Measurements from ENCODE around the gene BCAS3. TPM values are rescaled to one million over a fixed set of nuclear protein-coding genes. Genes with fewer than 3 reads are reported as not detected.
A peak's percentile ranks its signal among the peaks of the same experiment; 100 is the strongest.

The BCAS3 gene
- total RNA-seq, 1 donor from 2014 or later, result 64.9 TPM

DNA sequence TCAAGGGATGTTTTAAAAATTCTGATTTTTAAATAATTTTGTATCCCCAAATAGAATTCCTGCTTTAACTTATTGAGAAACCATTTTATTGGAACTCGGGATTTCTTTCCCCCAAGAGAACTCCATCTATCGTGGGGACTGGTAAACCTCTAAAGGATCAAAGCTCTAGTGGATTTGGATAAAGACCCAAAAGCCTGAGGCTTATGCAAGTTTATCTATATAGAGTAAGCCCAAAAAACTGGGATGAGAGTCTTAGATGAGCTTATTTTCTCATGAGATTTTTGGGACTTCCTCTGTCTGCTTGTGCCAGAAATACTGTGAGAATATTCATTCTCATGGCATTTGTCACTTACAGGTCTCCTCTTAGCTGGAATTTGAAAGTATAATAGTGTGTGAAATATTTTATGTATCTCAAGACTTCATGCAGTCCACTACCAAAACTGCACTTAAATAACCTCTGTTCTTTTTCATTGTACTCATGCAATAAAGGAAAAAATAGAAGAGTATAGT lies 333.1 kb downstream of the BCAS3 start:
- TF ChIP-seq, protein P1, sequence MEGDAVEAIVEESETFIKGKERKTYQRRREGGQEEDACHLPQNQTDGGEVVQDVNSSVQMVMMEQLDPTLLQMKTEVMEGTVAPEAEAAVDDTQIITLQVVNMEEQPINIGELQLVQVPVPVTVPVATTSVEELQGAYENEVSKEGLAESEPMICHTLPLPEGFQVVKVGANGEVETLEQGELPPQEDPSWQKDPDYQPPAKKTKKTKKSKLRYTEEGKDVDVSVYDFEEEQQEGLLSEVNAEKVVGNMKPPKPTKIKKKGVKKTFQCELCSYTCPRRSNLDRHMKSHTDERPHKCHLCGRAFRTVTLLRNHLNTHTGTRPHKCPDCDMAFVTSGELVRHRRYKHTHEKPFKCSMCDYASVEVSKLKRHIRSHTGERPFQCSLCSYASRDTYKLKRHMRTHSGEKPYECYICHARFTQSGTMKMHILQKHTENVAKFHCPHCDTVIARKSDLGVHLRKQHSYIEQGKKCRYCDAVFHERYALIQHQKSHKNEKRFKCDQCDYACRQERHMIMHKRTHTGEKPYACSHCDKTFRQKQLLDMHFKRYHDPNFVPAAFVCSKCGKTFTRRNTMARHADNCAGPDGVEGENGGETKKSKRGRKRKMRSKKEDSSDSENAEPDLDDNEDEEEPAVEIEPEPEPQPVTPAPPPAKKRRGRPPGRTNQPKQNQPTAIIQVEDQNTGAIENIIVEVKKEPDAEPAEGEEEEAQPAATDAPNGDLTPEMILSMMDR (IDR thresholded peaks at IDR 0.05; ENCODE audit: unreplicated experiment), result no peak
- H3K4me3 Mint-ChIP-seq, result no peak overlapping the region
- peaks cover 64% of the 10 kb centered on the region for H3K4me1 Mint-ChIP-seq
- no peak for DNase-seq (ENCODE audit: low spot score in 2 of 2, unreplicated experiment in 2 of 2)
- peaks cover 5% of the 10 kb centered on the region for H3K36me3 Mint-ChIP-seq
- no peaks in the 10 kb centered on the region for H3K9me3 Mint-ChIP-seq
- no peaks in the 10 kb centered on the region for H3K27me3 Mint-ChIP-seq (ENCODE audit: low read depth)
- H3K27ac Mint-ChIP-seq, result peak overlapping the region; percentile 66

DNA sequence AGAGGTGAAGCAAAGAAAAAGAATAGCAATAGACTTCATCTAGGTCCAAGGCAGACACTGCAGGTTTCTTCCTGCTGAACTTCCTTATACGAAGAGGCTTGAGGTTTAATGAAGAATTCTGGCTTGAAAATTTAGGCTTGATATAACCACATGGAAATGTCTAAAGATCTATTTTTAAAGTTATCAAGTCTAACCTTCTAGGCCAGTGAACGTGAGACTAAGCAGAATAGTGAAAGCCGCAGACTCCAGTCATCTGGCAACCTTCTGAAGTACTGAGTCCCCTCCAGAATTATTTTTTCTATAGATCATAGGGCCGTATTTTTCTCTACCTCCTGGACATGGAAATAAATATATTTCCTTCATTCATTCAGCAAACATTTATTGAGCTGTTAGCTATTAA lies 333.6 kb downstream of the BCAS3 start:
- TF ChIP-seq, protein P1 (IDR thresholded peaks at IDR 0.05; ENCODE audit: unreplicated experiment), result no peak
- no peak overlapping the region for H3K4me3 Mint-ChIP-seq
- DNase-seq (ENCODE audit: low spot score in 2 of 2, unreplicated experiment in 2 of 2), result no peak
- peaks cover 67% of the 10 kb centered on the region for H3K4me1 Mint-ChIP-seq
- H3K27ac Mint-ChIP-seq, result peak overlapping the region; percentile 66
- H3K36me3 Mint-ChIP-seq, result peaks cover 5% of the 10 kb centered on the region
- no peaks in the 10 kb centered on the region for H3K27me3 Mint-ChIP-seq (ENCODE audit: low read depth)
- H3K9me3 Mint-ChIP-seq, result no peaks in the 10 kb centered on the region

- H3K4me3 Mint-ChIP-seq, result no peak overlapping the region
- peak overlapping the region; percentile 39 for H3K27ac Mint-ChIP-seq
- no peaks in the 10 kb centered on the region for H3K27me3 Mint-ChIP-seq (ENCODE audit: low read depth)
- peaks cover 4% of the 10 kb centered on the region for H3K9me3 Mint-ChIP-seq
- no peak for DNase-seq (ENCODE audit: low spot score in 2 of 2, unreplicated experiment in 2 of 2)
- TF ChIP-seq, protein P1 (IDR thresholded peaks at IDR 0.05; ENCODE audit: unreplicated experiment), result no peak
- H3K4me1 Mint-ChIP-seq, result peaks cover 51% of the 10 kb centered on the region
- H3K36me3 Mint-ChIP-seq, result peaks cover 9% of the 10 kb centered on the region
These were observed 338.3 kb downstream of the BCAS3 start for GRCh38 chr17:61015966-61016365.

DNA sequence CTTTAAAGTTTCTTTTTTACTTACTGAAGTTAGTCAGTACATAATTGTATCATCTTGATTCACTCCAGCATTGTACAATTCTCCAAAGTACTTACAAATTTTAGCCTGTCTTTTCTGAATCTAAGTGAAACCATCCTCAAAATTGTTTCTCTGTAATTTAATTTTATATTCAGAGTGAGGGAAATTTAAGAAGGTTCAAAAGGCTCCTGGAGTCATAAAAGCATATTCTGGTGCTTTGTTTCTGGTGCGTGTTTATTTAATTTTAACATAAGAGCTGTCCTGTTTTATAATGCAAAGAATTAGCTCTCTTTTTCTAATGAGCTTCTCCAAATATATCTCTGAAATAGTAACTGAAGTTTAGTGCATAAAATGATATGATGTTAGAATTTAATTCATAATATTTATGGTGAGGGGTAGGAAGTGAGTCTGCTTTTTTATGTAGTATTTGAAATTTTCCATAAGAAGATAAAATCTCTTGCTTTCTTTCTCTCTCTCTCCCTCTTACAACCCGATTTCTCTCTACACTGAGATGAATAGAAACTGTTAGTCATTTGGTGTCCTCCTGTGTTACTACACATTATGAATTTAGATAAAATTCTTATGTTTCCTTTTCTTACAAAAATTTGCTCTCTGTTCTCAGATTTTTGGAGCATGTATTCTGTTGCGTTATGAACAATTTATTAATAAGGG lies 339.8 kb downstream of the BCAS3 start:
- TF ChIP-seq, protein P1 (IDR thresholded peaks at IDR 0.05; ENCODE audit: unreplicated experiment), result no peak
- H3K4me1 Mint-ChIP-seq, result peaks cover 40% of the 10 kb centered on the region
- peak overlapping the region; percentile 72 for H3K27ac Mint-ChIP-seq
- peaks cover 9% of the 10 kb centered on the region for H3K36me3 Mint-ChIP-seq
- peaks cover 4% of the 10 kb centered on the region for H3K9me3 Mint-ChIP-seq
- H3K4me3 Mint-ChIP-seq, result no peak overlapping the region
- H3K27me3 Mint-ChIP-seq (ENCODE audit: low read depth), result no peaks in the 10 kb centered on the region
- no peak for DNase-seq (ENCODE audit: low spot score in 2 of 2, unreplicated experiment in 2 of 2)

GRCh38 chr17:61018938-61019337 lies 341.3 kb downstream of the BCAS3 start:
- Mint-ChIP-seq H3K27ac (peak overlapping the region; percentile 22), H3K4me3 (no peak overlapping the region), H3K4me1 (peaks cover 35% of the 10 kb centered on the region), H3K27me3 (ENCODE audit: low read depth) (no peaks in the 10 kb centered on the region), H3K9me3 (peaks cover 4% of the 10 kb centered on the region), H3K36me3 (peaks cover 8% of the 10 kb centered on the region)
- TF ChIP-seq, protein P1 (IDR thresholded peaks at IDR 0.05; ENCODE audit: unreplicated experiment), result no peak
- no peak for DNase-seq (ENCODE audit: low spot score in 2 of 2, unreplicated experiment in 2 of 2)
